SK-MEL-5 (cell line): ENCODE results near the gene MOCS3. TPM values are rescaled to one million over a fixed set of nuclear protein-coding genes. Genes with fewer than 3 reads are reported as not detected.
A peak's percentile ranks its signal among the peaks of the same experiment; 100 is the strongest.

ENCODE experiments used
- DNase-seq: peaks from one replicate; pipeline ENCODE4 v3.0.0-alpha.2; 2016; ENCODE audit warnings: low read depth, low spot score
- in situ Hi-C: cut with HindIII; loops from 2 replicates; pipeline ENCODE4 v1.10.0; 2016; ENCODE audit warnings: low sequenced_read_pairs, high pct_unique_total_duplicates, low pct_unique_long_range_greater_than_20kb
- total RNA-seq: library from RNA; depleted of rRNA; stranded (reverse); fragments of >200 nt; shearing (Covaris generic); gene quantifications from 2 replicates; pipeline ENCODE4 v1.2.3, GENCODE V29; 2014

The MOCS3 gene
- total RNA-seq, 1 experiment from 2014 or later, result 13.9 TPM

DNA sequence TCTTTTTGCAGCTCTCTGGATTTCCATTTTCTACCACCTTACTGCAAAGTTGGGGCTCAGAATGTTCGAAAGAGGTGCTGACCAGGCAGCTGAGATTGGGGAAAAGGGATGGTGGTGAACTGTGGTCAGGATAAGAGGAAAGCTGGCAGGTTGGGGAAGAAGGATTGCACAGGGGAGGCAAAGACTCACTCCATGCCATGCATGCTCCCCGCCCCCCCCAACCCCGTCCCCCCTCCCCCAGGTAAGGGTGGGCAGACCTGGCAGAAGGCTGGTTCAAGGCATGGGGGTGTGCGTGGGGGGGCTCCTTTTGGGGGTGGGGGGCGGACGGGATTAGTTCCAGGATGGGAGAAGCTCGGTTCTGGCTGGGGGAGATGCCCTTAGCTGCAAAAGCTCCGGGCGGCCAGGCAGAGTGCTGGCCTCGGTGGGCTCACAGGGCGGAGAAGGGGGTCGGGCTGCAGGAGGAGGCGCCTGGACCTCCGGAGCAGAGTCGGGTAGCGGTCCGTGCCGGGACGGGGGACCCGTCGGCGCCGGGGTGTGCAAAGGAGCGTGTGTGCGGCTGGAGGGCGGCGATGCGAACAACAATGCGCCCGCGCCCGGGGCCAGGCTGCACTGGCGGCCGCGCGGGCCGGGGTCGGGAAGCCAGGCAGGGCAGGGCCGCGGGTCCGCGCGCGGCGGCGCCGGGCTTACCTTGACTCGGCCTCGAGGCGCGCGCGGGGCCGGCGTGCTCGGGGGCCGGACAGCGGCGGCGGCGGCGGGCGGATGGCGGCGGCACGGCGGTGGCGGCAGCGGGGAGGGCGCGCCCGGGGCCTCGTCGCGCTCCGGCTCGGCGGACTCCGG lies 28.3 kb upstream of the MOCS3 start:
- DNase-seq, result no peak
- in situ Hi-C loops, result no loop called here

DNA sequence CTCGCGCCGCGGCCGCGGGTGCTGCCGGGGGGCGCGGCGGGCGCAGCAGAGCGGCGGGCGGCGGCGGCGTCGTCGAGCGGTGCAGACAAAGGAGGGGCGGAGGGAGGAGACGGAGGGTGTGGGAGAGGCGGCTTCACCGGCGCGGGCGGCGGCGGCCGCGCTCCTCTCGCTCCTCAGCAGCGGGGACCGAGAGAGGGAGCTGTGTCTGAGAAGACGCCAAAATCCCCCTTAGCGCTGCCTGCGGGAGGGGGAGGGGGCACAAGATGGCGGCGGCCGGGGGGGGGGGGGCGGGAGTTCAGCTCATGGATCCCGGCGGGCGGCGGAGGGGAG lies 27.7 kb upstream of the MOCS3 start:
- in situ Hi-C loops, result no loop called here

DNA sequence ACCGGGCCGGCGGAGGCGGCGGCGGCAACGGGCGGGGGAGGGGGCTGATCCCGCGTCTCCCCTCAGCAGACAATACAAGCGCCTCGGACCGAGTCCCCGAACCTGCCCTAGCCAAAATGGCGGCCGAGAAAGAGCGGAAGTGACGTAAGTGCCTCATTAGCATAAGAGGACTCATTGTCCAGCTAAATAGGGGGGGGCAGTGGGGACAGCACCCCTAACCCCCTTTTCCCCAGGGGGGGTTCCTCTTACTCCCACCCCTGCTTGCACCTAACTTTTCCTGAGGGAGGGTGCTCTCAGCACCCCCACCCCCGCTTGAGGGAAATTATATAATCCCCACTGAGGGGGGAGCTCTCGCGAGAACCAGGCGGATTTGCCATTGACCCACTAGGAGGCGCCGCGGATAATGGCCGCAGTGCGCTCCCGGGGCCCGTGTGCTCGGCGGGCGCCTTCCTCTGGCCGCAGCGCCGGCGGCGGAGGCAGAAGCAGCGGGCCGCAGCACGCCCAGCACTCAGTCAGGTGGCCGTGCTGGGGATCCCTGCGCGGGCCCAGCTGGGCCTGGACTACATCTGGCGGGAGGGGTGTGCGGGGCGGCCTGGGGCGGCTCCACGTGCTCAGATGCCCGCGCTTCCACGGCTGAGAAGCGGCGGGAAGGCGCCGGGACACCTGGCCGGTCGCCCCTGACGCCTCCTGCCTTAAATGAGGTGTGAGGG lies 27.2 kb upstream of the MOCS3 start, which contains the start of gene ADNP:
Gene ADNP, minus strand, starts transcription at position 132 of the 710 bp plus-strand sequence. CDS start 27,441 bp downstream, outside the sequence.
- in situ Hi-C loops, result no loop called here
- DNase-seq, result peak; percentile 93

More for the DNA sequence above, 27.7 kb upstream of the MOCS3 start:
- no peak for DNase-seq

DNA sequence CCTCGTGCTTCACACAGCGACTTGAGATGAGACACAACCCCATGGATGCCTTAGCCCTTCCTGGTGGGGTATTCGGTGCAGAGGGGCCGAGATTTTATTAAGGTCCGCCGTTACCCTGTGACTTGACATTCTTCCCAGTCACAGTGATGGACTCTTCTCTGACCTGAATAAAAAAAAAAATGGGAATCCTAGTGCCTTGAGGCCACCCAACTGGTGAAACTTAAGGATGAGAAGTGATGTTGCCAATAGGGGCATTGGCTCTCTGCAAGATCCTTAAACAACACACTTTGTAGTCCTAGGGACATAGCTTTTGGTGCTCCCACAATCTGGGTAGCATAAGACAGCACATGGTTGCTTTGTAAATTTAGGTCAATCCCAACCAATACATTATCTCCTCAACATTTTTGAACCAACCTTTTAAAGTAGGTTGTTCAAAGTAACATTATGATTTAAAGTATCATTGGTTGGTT lies 26.6 kb upstream of the MOCS3 start:
- DNase-seq, result peak; percentile 26
- in situ Hi-C loops, result no loop called here

DNA sequence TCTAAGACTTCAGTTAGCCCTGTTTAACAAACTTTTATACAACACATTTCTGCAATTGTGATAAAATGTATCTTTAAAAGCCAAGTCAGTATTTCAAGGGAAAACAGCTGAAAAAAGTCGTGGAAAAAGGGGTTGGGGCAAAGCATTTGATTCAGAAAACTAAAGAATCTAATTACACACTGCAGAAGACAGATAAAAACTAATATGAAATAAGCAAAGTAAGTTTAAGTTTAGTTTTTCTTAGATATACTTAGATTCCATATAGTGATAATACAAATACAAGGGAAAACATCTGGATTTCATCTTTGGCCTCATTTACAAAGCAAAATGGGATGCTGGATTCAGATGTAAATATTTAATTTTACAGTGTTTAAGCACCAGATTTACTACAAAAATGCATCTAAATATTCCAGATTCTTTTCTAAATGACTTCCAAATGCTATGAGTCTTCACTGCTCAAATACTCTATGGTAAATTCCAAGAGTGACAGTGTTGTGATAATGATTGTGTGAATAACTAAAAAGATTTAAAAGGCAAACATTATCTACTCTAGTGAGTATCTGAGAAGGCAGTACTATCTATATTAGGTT lies 25.8 kb upstream of the MOCS3 start:
- in situ Hi-C loops, result no loop called here
- DNase-seq, result no peak

DNA sequence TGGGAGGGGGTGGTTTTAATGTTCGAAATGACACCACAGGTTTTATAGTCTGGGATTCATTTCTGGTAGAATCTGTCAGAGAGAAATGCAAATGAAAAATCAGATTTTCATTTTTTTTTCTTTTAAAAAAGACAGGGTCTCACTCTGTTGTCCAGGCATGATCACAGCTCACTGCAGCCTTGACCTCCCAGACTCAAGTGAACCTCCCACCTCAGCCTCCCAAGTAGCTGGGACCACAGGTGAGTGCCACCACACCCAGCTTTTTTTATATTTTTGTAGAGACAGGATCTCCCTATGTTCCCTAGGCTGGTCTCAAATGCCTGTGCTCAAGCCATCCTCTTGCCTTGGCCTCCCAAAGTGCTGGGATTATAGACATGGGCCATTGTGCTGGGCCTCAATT lies 25.0 kb upstream of the MOCS3 start:
- in situ Hi-C loops, result no loop called here
- no peak for DNase-seq

DNA sequence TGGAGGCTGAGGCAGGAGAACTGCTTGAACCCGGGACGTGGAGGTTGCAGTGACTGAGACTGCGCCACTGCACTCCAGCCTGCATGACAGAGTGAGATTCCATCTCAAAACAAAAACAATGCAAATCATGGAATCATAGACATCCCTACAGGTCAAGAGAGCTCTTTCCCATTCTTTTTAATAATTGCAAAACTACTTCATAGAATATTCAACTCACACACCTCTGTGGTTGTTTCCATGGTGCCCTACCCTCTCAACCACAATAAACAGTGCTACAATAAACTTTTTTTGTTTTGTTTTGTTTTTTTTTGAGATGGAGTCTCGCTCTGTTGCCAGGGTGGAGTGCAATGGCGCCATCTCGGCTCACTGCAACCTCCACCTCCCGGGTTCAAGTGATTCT lies 15.5 kb upstream of the MOCS3 start:
- in situ Hi-C loops, result no loop called here
- DNase-seq, result no peak

DNA sequence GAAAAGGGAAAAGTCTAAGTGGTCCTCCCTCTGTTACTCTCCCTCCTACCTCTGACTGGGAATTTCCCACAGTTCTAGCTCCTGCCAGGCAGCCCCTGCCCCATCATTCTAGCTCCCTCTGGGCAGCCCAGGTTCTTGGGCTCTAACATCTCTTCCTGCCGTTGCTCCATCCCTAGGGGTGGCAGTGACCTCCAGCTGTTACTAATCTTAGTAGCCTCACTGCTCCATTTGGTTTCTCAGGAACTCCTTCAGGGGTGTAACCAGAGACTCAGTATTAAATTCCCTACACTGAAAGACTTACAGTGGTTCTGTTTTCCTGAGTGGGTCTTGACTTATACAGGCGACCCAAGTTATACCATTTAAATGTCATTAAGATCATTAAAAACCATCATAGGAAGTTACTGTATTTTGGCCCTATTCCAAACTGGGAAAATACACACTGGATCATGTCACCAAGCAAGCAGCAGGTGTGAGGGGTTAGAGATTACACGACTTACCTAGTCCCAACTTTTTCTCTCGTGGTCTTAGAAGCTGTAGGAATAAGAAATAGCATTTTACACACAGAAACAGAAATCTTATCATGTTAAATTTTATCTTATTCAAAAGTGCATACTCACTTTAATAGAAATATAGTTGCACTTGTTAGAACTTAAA lies 10.4 kb upstream of the MOCS3 start:
- DNase-seq, result no peak
- in situ Hi-C loops, result no loop called here

DNA sequence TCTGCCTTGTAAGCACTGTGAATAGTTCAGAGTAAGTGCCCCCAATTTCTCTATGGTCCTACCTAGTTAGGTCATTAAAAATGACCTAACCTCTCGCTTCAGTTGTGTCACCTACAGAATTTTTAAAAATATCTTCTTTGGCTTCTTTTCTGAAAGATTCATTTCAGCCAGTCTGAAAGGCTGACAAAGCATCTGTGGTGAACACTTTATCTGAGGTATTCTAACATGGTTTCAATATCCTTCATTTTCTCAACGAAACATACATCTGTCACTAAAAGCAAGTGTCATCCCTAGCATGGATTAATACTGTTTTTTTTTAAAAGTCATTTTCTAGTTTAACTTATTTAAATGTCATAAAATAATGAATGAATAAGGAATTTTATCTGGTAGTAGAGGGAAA lies 5.4 kb upstream of the MOCS3 start:
- no peak for DNase-seq
- in situ Hi-C loops, result no loop called here

DNA sequence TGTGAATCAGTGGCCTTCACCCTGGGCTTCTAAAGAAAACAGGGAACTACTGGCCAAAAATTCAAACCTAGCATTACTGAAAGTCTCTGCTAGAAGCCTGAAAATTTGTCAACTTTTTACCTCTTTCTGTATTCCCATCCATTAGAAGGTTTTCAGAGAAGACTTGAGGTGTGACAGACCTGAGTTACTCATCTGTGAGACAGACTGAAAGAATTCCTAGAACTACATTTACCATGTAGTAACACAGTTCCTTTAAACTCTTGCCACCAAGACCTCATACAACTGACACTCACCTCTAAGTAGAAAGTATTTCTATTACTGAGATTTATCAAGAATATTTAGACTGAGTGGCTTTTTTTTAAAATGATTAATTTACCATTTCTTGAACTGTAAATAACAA lies 4.8 kb upstream of the MOCS3 start:
- no peak for DNase-seq
- in situ Hi-C loops, result no loop called here

DNA sequence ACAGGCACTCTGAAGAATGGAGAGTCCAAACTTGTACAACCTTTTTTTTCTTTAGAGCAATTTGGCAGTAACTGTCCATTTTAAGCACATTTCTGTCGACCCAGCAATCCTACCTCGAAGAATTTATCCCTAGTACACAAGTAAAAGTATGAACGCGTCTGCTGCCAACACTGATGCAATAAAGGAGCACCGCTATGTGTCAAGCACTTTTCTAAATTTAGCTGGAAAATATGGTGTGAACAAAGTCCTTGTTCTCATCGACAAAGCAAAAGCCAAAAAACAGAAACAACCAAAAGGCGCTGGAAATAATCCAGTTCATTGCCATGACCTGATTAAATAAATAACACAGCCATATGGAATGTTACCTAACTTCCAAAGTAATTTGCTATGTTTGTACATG lies 1.3 kb upstream of the MOCS3 start:
- in situ Hi-C loops, result no loop called here
- no peak for DNase-seq

DNA sequence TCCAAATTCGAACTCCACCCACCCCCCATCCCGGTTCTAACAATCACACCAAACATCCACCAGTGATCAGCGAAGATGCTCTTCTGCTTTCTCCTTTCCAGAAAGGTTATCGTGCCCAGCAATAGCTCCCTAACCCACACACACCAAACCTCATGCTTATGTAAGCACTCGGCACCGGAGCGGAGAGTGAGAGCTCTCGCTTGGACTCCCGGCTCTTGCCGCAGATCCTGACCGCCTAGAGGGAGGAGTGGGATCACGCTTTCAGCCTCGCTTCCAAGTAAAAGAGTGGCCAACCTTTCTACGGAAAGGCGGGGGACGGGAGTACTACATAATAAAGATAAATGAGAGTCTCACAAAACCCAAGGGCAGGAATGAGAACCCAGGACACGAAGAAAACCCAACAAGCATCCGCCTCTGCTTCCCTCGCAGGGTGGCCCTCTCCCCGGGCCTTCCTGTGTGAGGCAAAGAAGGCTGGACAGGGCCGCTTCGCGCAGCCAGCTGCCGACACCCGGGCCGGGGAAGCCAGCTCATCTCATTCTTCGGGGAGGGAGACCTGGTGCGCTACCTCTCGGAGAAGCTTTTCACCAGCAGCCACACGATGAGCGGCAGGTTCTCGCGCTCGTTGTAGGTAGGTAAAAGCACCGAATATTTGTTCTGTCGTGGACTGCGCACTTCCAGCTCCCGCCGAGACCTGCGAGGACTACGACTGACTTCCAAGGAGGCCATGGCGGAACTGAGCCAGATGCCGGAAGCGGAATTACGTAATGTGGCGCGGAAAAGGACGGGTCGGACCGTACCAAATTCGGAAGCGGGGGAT lies 612 bp upstream of the MOCS3 start, which contains the start of gene DPM1:
Gene DPM1, minus strand, starts transcription at position 735 of the 817 bp plus-strand sequence. Its CDS starts 9 bp downstream, at position 726.
- in situ Hi-C loops, result no loop called here
- peak; percentile 91 for DNase-seq

DNA sequence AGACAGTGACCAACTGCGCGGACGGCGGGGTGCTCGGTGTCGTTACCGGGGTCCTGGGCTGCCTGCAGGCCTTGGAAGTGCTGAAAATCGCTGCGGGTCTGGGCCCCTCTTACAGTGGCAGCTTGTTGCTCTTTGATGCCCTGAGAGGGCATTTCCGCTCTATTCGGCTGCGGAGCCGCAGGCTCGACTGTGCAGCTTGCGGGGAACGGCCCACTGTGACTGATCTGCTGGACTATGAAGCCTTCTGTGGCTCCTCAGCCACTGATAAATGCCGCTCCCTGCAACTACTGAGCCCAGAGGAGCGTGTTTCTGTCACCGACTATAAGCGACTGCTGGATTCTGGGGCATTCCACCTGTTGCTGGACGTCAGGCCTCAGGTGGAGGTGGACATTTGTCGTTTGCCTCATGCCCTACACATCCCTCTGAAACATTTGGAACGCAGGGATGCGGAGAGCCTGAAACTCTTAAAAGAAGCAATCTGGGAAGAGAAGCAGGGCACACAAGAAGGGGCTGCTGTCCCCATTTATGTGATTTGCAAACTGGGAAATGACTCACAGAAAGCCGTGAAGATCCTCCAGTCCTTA lies 1.0 kb downstream of the MOCS3 start:
- no peak for DNase-seq
- in situ Hi-C loops, result no loop called here

DNA sequence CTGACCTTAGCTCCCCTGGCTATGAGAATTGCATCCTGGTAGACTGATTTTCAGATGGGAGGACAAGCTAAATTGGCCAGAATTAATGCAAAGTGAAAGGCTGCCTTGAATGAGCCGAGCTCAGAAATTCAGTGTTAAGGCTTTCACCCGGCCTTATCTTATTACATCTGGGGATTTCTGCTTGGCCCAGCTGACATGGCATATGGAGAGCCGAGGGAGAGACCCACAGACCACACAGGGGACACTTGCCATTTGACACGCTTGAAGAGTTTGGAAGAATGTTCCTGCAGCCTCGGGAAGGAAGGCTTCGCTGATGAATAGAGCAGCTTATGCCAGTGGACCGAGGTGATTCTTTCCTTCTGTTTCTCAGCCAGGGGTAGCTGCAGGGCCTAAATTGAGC lies 9.0 kb downstream of the MOCS3 start:
- in situ Hi-C loops, result no loop called here

DNA sequence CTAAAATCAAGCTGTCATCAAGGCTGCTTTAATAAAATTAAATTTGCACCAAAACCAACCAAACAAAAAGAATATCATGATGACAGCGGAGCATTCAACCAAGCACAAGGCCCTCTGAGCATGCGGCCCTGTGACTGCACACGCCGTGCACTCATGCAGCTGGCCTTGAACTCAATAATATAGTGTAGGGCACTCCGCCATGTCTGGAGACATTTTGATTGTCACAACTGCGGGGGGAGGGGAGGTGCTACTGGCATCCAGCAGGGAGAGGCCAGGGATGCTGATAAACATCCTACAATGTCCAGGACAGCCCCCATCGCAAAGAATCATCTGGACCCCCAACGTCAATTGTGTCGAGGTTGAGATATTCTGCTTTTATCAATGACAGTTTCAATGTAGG lies 9.7 kb downstream of the MOCS3 start:
- no peak for DNase-seq
- in situ Hi-C loops, result no loop called here

More for the DNA sequence above, 9.0 kb downstream of the MOCS3 start:
- no peak for DNase-seq

DNA sequence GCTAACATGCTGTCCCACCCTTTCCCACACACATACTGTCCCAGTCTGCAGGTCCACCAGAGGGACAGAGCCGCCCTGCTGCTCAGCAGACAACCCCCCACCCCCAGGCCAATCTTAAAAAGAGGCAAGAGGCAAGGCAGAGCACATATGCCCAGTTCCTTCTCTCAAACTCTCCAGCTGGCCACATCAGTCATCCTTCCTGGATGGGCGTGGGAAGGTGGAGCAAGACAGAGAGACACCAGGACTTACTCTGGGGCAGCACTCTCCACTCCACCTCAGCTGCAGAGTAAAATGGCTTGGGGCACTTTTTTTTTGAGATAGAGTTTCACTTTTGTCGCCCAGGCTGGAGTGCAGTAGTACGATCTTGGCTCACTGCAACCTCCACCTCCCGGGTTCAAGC lies 10.8 kb downstream of the MOCS3 start:
- no peak for DNase-seq
- in situ Hi-C loops, result no loop called here

DNA sequence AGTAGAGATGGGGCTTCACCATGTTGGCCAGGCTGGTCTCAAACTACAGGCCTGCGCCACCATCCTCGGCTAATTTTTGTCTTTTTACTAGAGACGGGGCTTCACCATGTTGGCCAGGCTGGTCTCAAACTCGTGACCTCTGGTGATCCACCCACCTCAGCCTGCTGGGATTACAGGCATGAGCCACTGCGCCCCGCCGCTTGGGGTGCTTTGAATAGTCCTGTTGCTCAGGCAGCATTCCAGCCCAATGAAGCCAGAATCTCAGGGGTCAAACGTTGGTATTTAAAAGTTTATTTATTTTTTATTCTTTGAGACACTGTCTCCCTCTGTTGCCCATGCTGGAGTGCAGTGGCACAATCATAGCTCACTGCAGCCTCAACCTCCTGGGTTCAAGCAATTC lies 11.3 kb downstream of the MOCS3 start:
- in situ Hi-C loops, result no loop called here
- DNase-seq, result no peak
